Measurements from ENCODE around the gene MOSPD3. TPM values are rescaled to one million over a fixed set of nuclear protein-coding genes. Genes with fewer than 3 reads are reported as not detected.
A peak's percentile ranks its signal among the peaks of the same experiment; 100 is the strongest.

MOSPD3 gene
- total and polyA plus RNA-seq, 2 of the 13 experiments (the other 11 are each of a cell fraction or from before 2014, with no cell fraction given): 7.6 to 8.8 TPM

- TF ChIP-seq ARID4A (CRISPR knock-in tag; IDR thresholded peaks at IDR 0.05; ENCODE audit: borderline replicate concordance) (0 out of 2 replicates have a peak, but pooled peaks have one; percentile 35), ZNF7 (CRISPR knock-in tag; IDR thresholded peaks at IDR 0.05) (no peak), GPBP1L1 (CRISPR knock-in tag; IDR thresholded peaks at IDR 0.05) (no peak), MAX (IDR thresholded peaks at IDR 0.05) (peak; percentile 51; the same call in 1 of the 2 replicates), ZNF737 (CRISPR knock-in tag; IDR thresholded peaks at IDR 0.05; ENCODE audit: borderline replicate concordance) (no peak), LRRFIP1 (CRISPR knock-in tag; conservative IDR thresholded peaks at IDR 0.05) (no peak), BCL3 (CRISPR knock-in tag; IDR thresholded peaks at IDR 0.05) (no peak), HIVEP1 (CRISPR knock-in tag; IDR thresholded peaks at IDR 0.05) (no peak), ZNF777 (CRISPR knock-in tag; IDR thresholded peaks at IDR 0.05) (no peak), ZNF30 (CRISPR knock-in tag; IDR thresholded peaks at IDR 0.05) (no peak), ZNF224 (CRISPR knock-in tag; IDR thresholded peaks at IDR 0.05) (no peak), TBP (CRISPR knock-in tag; IDR thresholded peaks at IDR 0.05) (no peak), ZNF180 (CRISPR knock-in tag; IDR thresholded peaks at IDR 0.05; ENCODE audit: borderline replicate concordance, low read depth) (no peak), SP1 (IDR thresholded peaks at IDR 0.05) (no peak), SP1 (CRISPR knock-in tag; IDR thresholded peaks at IDR 0.05) (0 out of 2 replicates have a peak, but pooled peaks have one; percentile 6), CBX1 (IDR thresholded peaks at IDR 0.05; ENCODE audit: low read depth) (no peak)
Measured at GRCh38 chr7:100641860-100642533, 29.7 kb downstream of the MOSPD3 start (continued).
